NCI-H526 (cell line): ENCODE results near the gene PIK3R4.

Experiments used
- DNase-seq, 2 experiments: peaks; one replicate each; lab custom pipeline; 2025; lab: John Stamatoyannopoulos, UW

Gene PIK3R4

GRCh38 chr3:130746246-130747039, at the start of gene PIK3R4:
TSS of gene PIK3R4 (minus strand) at chr3:130746829. CDS start at chr3:130745218, 1,611 bp downstream.
- peak; percentile 99 for DNase-seq

GRCh38 chr3:130795396-130795795, 48.8 kb upstream of the PIK3R4 start:
- no peak for DNase-seq

GRCh38 chr3:130792246-130792645, 45.6 kb upstream of the PIK3R4 start:
- no peak for DNase-seq

DNA sequence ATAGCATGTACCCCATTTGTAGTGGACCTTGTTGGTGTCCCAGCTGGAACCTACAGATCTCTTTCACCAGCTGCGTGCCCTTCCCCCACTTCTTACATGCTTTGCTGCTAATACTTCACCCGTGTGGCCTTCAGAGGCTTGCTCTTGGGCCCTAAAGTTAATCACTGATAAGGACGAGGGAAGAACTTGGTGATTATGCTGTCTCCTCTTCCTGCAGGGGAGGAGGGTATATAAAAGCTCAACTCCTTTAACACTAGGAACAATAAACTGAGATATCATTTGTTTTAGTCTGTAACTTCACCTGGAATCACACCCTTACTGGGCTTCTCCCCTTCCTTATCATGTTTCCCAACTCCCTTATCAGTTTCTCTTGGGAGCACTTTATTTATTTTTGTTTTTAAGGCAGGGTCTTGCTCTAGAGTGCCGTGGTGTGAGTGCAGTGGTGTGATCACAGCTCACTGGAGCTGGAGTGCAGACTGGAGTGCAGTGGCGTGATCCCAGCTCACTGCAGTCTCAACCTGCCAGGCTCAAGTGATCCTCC, 43.2 kb upstream of the PIK3R4 start:
- DNase-seq, result no peak

DNA sequence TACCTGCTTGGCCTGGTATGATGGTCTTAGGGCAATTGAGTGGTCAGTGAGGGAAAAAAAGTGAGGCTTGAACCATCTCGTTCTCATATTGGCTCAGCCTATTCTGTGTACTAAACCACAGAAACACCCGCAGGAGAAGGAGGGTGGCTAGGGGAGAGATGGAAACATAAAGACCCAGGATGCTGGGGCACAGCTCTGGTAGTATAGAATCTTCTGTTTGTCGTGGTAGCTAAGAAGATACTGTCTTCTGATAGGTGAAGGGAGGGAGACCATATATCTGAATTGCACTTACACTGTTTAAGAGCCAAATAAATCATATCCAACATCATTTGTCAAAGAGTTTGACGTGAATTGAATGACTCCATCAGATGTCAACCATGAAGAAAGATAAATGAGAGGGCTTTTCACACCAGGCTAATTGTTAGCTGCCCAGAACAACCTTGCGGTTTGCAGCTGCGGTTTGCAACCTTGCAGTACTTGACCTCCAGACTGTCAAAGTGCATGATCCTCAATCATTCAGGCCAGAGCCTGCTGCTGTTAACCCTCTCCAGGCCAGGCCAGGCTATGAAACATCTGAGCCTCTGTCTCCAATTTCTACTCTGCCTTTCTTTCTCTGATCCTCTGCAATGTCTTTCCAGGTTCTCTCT, 40.9 kb upstream of the PIK3R4 start:
- DNase-seq, result no peak

DNA sequence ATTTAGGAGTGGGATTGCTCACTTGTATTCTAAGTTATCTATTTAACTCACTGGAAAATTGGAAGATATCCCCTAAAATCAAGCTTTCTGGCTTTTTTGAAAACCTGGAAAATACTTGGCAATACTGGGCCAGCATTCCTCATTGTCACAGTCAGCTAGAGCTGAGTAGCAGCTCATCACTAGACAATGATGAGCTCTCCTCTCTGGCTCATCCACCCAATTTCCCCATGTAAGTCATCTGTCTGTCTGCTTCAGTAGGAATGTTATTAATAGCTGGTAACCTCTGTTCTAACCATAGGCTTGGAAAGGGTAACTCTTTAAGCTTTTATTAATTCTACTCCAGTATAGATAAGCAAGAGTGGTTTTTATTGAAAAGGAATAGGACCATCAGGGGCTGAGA, 39.7 kb upstream of the PIK3R4 start:
- DNase-seq, result no peak

- no peak for DNase-seq
Measured at GRCh38 chr3:130783629-130784028, 37.0 kb upstream of the PIK3R4 start.

DNA sequence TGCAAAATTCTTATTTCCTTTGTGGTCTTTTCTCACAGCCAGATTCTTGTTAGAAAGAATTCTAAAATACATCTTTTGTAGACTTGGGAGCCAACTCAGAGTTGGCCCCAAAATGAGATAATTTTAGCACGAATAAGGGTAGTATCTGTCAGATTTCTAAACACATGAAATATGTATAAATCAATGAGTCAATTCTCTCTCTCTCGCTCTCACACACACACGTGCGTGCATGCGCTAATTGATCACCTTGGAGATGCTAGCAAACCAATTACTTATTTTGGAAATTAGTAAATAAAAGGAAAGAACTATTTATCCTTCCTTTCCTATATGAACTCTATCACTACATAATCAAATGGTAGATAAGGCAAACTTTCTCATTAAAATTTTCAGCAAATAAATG, 32.9 kb upstream of the PIK3R4 start:
- no peak for DNase-seq

DNA sequence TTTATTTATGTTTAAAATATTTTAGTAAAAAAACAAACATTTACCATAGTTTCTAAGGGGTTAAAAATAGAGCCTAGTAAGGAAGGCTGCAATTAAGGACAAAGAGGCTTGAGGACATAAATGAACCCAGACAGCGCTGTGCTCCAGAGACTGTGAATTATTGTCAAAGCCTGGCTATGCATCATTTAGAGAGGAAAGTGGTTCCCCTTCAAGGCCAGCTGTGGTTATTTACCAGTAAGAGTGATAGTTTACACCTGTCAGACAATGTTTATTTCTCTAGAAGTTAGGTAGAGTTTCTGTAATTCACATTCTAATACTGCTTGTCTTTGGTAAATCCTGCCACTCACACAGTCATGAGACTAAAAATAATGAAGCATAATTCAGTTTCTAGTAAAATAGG, 32.4 kb upstream of the PIK3R4 start:
- no peak for DNase-seq

DNA sequence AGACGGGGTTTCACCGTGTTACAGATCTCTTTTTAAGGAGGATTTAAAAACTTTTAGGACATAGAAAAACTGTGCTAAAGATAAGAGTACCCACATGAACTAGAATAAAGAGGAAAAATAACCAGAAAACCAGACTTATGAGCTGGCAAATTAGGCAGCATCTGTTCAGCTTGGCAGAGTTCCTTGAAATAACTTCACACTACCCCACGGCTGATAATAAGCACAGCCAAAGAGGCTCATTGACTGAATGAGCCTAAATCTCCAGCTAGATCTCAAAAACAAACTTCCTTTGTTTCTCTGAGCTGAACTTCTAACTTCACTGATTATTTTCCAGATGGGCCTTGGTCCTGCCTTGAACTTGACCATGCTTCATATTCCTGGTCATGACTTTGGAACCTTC, 26.7 kb upstream of the PIK3R4 start:
- no peak for DNase-seq

- DNase-seq, result no peak
Measured at GRCh38 chr3:130772129-130772528, 25.5 kb upstream of the PIK3R4 start.

GRCh38 chr3:130770644-130771043, 24.0 kb upstream of the PIK3R4 start:
- DNase-seq, result no peak

DNA sequence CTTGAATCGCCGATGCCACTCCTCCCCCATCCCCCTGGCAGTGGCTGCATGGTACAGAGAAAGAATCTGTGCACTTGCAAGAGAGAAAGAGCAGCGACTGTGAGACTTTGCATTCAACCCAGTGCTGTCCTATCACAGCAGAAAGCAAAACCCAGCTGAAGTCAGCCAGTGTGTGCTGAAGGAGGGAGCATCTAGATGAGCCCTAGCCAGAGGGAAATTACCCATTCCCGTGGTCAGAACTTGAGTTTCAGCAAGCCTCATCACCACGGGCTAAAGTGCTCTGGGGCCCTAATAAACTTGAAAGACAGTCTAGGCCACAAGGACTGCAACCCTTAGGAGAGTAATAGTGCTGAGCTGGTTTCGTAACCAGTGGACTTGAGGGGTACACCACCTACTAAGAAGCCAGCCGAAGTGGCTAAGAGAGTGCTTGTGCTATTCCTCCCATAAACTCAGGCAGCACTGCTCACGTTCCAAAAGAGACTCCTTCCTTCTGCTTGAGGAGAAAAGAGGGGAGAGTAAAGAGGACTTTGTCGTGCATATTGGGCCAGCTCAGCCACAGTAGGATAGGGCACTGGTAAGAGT, 15.2 kb upstream of the PIK3R4 start:
- no peak for DNase-seq

DNA sequence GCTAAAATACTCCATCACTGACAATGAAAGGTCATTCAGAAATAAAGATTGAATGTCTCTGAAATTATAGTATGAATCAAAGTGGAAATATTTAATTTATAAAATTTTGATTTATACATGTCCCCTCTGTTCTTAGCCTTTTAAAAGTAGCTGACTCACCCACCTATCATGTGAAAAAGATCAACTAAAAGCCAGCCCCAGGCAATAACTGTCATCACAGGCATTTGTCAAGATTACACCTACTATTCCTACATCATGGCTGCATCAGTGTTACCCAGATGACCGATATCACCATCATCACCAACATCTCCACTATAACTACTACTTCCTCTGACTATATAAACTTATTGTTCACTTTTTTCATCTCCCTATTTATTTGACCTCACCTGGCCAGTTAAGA, 14.3 kb upstream of the PIK3R4 start:
- DNase-seq, result no peak

DNA sequence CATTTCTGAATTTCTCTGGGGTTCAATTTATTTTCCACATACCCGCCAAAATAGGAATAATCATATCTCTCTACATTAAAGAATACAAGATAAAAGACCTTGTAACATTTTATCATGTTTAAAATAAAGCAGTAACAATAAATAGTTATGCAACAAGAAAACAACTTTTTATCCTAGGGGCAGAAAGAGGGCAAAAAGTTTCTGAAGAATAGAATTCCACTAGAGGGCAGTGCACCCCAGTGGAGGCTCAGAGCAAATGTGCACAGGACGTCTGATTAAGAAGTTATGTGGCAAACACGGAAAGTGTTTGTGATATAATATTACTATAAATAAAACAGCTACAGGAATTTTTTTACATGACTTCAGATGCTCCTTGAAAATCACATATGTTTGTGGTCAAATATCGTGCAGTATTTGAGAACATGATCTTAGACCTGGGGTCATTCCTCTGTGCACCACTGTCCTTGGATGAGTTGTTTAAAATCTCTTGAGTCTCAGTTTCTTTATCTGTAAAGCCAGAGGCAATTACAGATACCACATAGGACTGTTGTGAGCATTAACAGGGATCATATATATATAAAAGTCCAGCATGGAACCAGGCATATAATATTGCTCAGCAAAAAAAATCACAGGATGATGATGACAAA, 13.2 kb upstream of the PIK3R4 start:
- DNase-seq, result peak; percentile 26 to 75

DNA sequence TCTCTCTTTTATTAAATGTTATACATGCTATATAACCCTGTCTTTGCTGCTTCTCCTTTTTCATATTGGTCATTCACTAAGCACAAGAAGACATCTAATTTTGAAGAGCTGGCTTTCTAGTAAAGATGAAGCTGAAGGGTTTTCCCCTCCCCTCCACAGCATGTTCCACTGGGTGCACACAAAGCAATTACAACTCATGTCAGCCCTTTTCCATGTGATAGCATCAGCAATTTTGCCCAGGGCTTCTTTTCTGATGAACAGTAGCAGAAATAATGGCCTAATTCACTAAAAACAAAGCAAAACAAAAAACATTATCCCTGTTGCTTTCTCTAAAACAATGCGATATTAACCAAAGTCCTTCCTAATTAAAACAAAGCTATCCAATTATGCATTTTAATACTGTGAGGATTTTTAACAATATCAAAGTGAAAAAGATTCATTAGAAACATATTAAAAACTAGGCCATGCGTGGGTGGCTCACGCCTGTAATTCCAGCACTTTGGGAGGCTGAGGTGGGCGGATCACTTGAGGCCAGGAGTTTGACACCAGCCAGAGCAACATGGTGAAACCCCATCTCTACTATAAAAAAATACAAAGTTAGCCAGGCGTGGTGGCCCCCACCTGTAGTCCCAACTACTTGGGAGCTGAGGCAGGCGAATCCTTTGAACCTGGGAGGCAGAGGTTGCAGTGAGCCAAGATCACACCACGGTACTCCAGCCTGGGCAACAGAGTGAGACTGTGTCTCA, 12.2 kb upstream of the PIK3R4 start:
- DNase-seq, result no peak

GRCh38 chr3:130757611-130758150, 11.1 kb upstream of the PIK3R4 start:
- no peak for DNase-seq

DNA sequence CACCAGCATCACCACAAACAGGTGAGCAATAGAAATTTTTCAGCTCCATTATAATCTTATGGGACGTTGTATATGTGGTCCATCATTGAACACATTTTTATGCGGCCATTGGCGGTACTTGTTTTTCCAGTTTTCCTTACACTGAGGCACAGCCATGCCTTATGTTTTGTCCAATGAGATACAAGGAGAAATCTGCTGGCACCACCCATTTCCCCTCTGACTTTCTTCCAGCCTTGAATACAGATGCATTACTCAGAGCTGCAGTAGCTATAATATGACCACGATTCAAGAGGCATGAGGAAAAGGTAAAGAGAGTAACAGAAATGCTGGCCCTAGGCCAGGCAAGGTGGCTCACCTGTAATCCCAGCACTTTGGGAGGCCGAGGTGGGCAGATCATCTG, 9.0 kb upstream of the PIK3R4 start:
- no peak for DNase-seq

- DNase-seq, result no peak
Measured at GRCh38 chr3:130748981-130749380, 2.4 kb upstream of the PIK3R4 start.

DNA sequence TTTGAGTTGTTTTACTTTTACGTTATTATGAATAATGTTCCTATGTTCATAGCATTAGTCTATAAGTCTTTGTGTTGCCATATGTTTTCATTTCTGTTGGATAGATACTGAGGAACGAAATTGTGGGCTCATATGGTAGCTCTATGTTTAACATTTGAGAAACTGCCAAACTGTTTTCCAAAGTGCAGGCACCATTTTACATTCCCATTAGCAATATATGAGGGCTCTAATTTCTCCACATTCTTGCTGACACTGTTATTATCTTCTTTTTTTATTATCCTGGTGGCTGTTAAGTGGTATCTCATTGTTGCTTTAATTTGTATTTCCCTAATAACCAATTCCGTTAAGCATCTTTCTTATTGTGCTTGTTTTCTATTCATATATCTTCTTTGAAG, 1.8 kb upstream of the PIK3R4 start:
- no peak for DNase-seq

DNA sequence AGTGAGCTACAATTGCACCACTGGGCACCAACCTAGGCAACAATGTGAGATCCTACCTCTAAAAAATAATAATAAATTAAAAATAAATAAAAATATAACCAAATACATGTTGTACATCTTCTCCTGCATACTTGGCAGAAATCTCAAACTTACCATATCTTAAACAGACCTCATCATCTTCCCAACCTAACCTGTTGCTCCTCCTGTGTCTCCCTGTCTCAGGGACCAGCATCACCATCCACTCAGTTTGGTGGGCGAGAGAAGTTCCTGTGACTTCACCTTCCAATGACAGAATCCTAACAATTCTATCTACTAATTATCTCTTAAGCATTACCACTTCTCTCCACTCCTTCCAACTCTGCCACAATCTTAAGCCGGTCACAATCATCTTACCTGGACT, 3.3 kb downstream of the PIK3R4 start:
- DNase-seq, result no peak
